Naive thymus-derived CD4-positive, alpha-beta T cell (primary cell): ENCODE results near the gene SCN2B. TPM values are rescaled to one million over a fixed set of nuclear protein-coding genes. Genes with fewer than 3 reads are reported as not detected.

Experiments
- ATAC-seq: fragments of 150-1000 bp; cut with Tn5 transposase; 2 replicates; pipeline ENCODE4 v1.10.0; 2021; ENCODE audit warnings: mild to moderate bottlenecking, moderate library complexity
- CTCF ChIA-PET: fragments of 350-600 bp; sonication (Branson Sonifier 250); formaldehyde crosslinking; loops from one replicate; lab custom pipeline; 2021; ENCODE audit warnings: antibody characterized with exemption; lab: Charles Lee
- POLR2A ChIA-PET: fragments of 350-600 bp; sonication (Branson Sonifier 250); formaldehyde crosslinking; loops from one replicate; lab custom pipeline; 2021; ENCODE audit warnings: antibody characterized with exemption, inconsistent platforms; lab: Charles Lee
- DNase-seq, 9 donors: peaks; one replicate each; pipeline versions ENCODE4 v3.0.0 to v3.0.0-alpha.2; 2020 to 2022; ENCODE audit warnings: mixed read lengths in 1 of 9
- H3K27ac ChIP-seq: one replicate; pipeline ENCODE4 v1.7.0; 2013; ENCODE audit warnings: mild to moderate bottlenecking, low read depth, low read length, moderate library complexity
- H3K27me3 ChIP-seq, 2 donors: one replicate each; pipeline ENCODE4 v1.7.0; 2013; ENCODE audit warnings: low read length in 2 of 2, mild to moderate bottlenecking in 2 of 2, moderate library complexity in 2 of 2; ENCODE audit not compliant: control insufficient read depth in 2 of 2, insufficient read depth in 2 of 2
- H3K36me3 ChIP-seq, 3 experiments: 1 replicate in 2 of 3; 2 replicates in 1 of 3; pipeline ENCODE4 v1.7.0; 2013; ENCODE audit warnings: low read length in 3 of 3, mild to moderate bottlenecking in 3 of 3, moderate library complexity in 1 of 3; ENCODE audit not compliant: insufficient read depth in 3 of 3, control insufficient read depth in 2 of 3
- H3K4me1 ChIP-seq, 2 donors: one replicate each; pipeline ENCODE4 v1.7.0; 2013; ENCODE audit warnings: low read length in 2 of 2, mild to moderate bottlenecking in 2 of 2, moderate library complexity in 1 of 2; ENCODE audit not compliant: control insufficient read depth in 2 of 2, insufficient read depth in 2 of 2
- H3K4me3 ChIP-seq: 2 replicates; pipeline ENCODE4 v1.7.0; 2013; ENCODE audit warnings: mild to moderate bottlenecking, low read length
- H3K9me3 ChIP-seq, 3 experiments: 1 replicate in 2 of 3; 2 replicates in 1 of 3; pipeline ENCODE4 v1.7.0; 2013; ENCODE audit warnings: low read length in 3 of 3; ENCODE audit not compliant: control insufficient read depth in 2 of 3
- H3K27ac Mint-ChIP-seq, 9 donors: one replicate each; pipeline ENCODE4 v1.8.0; 2020 to 2022; ENCODE audit warnings: mixed read lengths in 9 of 9, mild to moderate bottlenecking in 8 of 9, moderate library complexity in 5 of 9, inconsistent platforms in 2 of 9
- H3K27me3 Mint-ChIP-seq, 5 donors: one replicate each; pipeline ENCODE4 v1.8.0; 2021 to 2022; ENCODE audit warnings: mixed read lengths in 5 of 5, mild to moderate bottlenecking in 1 of 5
- H3K36me3 Mint-ChIP-seq, 5 donors: one replicate each; pipeline ENCODE4 v1.8.0; 2020 to 2022; ENCODE audit warnings: mixed read lengths in 5 of 5, mild to moderate bottlenecking in 3 of 5, inconsistent platforms in 1 of 5
- H3K4me1 Mint-ChIP-seq, 7 donors: one replicate each; pipeline ENCODE4 v1.8.0; 2020 to 2022; ENCODE audit warnings: mixed read lengths in 7 of 7, mild to moderate bottlenecking in 3 of 7, inconsistent platforms in 1 of 7
- H3K4me3 Mint-ChIP-seq, 10 donors: one replicate each; pipeline ENCODE4 v1.8.0; 2020 to 2022; ENCODE audit warnings: mild to moderate bottlenecking in 10 of 10, mixed read lengths in 10 of 10, moderate library complexity in 6 of 10, inconsistent platforms in 2 of 10
- H3K9me3 Mint-ChIP-seq, 11 donors: one replicate each; pipeline ENCODE4 v1.8.0; 2020 to 2022; ENCODE audit warnings: mixed read lengths in 11 of 11, mild to moderate bottlenecking in 4 of 11, inconsistent platforms in 1 of 11, moderate library complexity in 1 of 11
- intact Hi-C, 2 donors: fragments of 100-400 bp; cut with micrococcal nuclease; formaldehyde crosslinking; loops; one replicate each; pipeline ENCODE4 v1.15.1; 2023
- polyA plus RNA-seq, 2 donors: library from polyadenylated mRNA; unstranded; fragments of 300-500 nt; fragmentation: Illumina TruSeq; gene quantifications; one replicate each; pipeline ENCODE4 v1.2.3, GENCODE V29; 2021
- total RNA-seq, 6 experiments: library from RNA in 5 of 6; stranded (reverse) in 5 of 6; gene quantifications; 1 replicate in 5 of 6; 2 replicates in 1 of 6; pipeline ENCODE4 v1.2.3 and lab custom pipeline; 2021 to 2026

The SCN2B gene, protein sequence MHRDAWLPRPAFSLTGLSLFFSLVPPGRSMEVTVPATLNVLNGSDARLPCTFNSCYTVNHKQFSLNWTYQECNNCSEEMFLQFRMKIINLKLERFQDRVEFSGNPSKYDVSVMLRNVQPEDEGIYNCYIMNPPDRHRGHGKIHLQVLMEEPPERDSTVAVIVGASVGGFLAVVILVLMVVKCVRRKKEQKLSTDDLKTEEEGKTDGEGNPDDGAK
- not detected for total RNA-seq
- not detected for polyA plus RNA-seq
- total RNA-seq (lab: John Stamatoyannopoulos, UW) = not detected

DNA sequence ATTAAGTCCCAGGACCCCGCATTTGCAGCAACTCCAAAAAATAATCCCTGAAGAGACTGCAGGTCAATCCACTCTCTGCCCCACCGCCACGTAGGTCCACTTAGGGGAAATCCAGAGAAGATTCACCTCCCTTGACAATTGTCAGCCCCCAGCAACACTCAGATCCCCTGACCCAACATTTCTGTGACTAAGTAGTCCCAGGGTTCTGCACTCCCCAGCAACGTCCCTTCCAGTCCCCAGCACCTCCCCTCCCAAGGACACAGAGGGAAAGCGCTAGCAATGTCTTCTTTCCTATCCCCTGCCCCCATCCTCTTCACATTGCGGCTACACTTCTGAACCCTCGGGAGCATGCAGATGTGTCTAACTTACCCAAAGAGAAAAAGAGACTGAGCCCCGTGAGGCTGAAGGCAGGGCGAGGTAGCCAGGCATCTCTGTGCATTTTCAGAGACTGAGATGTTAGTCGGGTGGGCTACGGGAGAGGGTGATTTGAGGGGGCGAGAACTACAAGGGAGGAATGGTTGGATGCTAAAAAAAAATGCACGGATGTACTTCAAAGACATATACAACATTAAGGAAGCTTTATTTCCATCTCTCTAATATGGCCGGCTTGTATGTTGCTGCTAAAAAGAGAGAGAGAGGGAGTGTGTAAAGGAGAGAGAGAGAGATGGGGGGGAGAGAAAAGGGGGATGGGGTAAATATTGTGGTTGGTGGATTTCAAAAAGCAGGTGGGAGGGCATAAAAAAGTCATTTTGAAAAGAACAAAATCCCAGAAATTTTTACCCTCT is at the start of gene SCN2B:
SCN2B (minus strand) TSS at position 647 of the 785 bp plus-strand sequence; CDS start at position 439, 208 bp downstream.
- no peak within 1 kb of the TSS for H3K4me3 Mint-ChIP-seq

GRCh38 chr11:118224511-118225188 is 48.2 kb upstream of the SCN2B start, which contains the start of gene JAML:
Gene JAML, minus strand, starts transcription at chr11:118225011. Its CDS starts 10,145 bp downstream, at chr11:118214866.
- POLR2A ChIA-PET = interaction anchor here (0.5 to 4.6 kb wide), 28 partner anchors 8 to 867 kb away, joined by 3 to 75 read pairs (median 5); partner anchors contain the start of genes CD3D, CD3E, MPZL2 and MPZL3
- DNase-seq (peak; percentile 23 to 89 (median 82)), ATAC-seq (peak; percentile 89)
- Mint-ChIP-seq H3K4me3 (peak within 1 kb of the TSS in 9 of 10 donors; percentile 82 to 99 (median 90)), H3K36me3 (peaks cover 0 to 39% (median 6%) of the 10 kb centered on the region in 5 donors), H3K27ac (peak within 1 kb of the TSS in 4 of 9 donors; percentile 91 to 94 (median 92)), H3K9me3 (no peaks in the 10 kb centered on the region), H3K27me3 (no peaks in the 10 kb centered on the region), H3K4me1 (peaks cover 45 to 88% (median 80%) of the 10 kb centered on the region in 7 donors)
- Histone ChIP-seq H3K4me1 (peaks cover 79 to 84% of the 10 kb centered on the region in 2 donors), H3K9me3 (no peaks in the 10 kb centered on the region), H3K4me3 (peak within 1 kb of the TSS; percentile 67), H3K27me3 (no peaks in the 10 kb centered on the region), H3K36me3 (no peaks in the 10 kb centered on the region), H3K27ac (peak within 1 kb of the TSS; percentile 78)
- intact Hi-C loops = loop anchor here (1.0 to 5.0 kb wide), 14 partner anchors 7 to 703 kb away; partner anchors contain the start of genes BCL9L (in 1 of the 2), CD3G (in 1 of the 2), MPZL3 (in 1 of the 2) and UBE4A (in 1 of the 2)
- CTCF ChIA-PET = interaction anchor here (0.6 to 4.0 kb wide), 17 partner anchors 8 to 871 kb away, joined by 3 to 25 read pairs (median 4); partner anchors contain the start of genes CD3D, MPZL2 and MPZL3

More for the DNA sequence above, at the start of gene SCN2B:
- CTCF ChIA-PET = interaction anchor here (1.1 kb wide), 1 partner anchor 32 kb away, joined by 3 read pairs; no protein-coding TSS in a partner anchor
- peaks cover 0 to 4% of the 10 kb centered on the region in 2 donors for H3K4me1 ChIP-seq
- H3K27ac Mint-ChIP-seq = no peak within 1 kb of the TSS
- no peak within 1 kb of the TSS for H3K4me3 ChIP-seq
- no peaks in the 10 kb centered on the region for H3K9me3 Mint-ChIP-seq
- ATAC-seq = no peak
- intact Hi-C loops = no loop called here
- no peaks in the 10 kb centered on the region for H3K36me3 ChIP-seq
- peaks cover 0 to 11% (median 5%) of the 10 kb centered on the region in 7 donors for H3K4me1 Mint-ChIP-seq
- no peak within 1 kb of the TSS for H3K27ac ChIP-seq
- DNase-seq = no peak
- no peaks in the 10 kb centered on the region for H3K9me3 ChIP-seq
- H3K27me3 ChIP-seq = no peaks in the 10 kb centered on the region
- peaks cover 4 to 32% (median 6%) of the 10 kb centered on the region in 5 donors for H3K27me3 Mint-ChIP-seq
- POLR2A ChIA-PET = interaction anchor here (0.6 kb wide), 1 partner anchor 219 kb away, joined by 3 read pairs; no protein-coding TSS in a partner anchor
- peaks cover 0 to 3% (median 0%) of the 10 kb centered on the region in 5 donors for H3K36me3 Mint-ChIP-seq

DNA sequence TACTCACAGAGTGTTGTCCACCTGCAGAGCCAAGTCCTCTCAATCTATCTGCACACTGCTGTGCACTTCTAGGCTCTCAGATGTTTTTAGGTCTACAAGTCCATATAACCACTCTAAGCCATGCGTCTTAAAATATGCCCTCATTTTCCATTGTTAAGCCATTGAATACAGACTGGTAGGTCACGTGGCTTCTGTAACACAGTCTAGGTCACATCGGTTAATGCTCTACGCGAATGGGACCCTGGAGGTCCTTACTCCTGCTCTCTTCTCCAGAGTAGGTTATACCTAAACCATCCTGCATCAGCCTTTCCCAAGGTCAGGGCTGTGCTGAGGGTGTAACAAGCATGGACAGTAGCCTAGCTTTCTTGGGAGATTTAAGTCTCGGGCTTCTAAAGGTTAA is 47.6 kb upstream of the SCN2B start:
- ATAC-seq (peak; percentile 18), DNase-seq (peak in 4 of 9 donors; percentile 20 to 49 (median 33))
- Mint-ChIP-seq H3K4me1 (peaks cover 51 to 95% (median 83%) of the 10 kb centered on the region in 7 donors), H3K4me3 (peak overlapping the region in 9 of 10 donors; percentile 82 to 99 (median 90)), H3K36me3 (peaks cover 0 to 40% (median 8%) of the 10 kb centered on the region in 5 donors), H3K27me3 (no peaks in the 10 kb centered on the region), H3K27ac (peak overlapping the region in 4 of 9 donors; percentile 91 to 94 (median 92)), H3K9me3 (no peaks in the 10 kb centered on the region)
- Histone ChIP-seq H3K4me1 (peaks cover 78 to 79% of the 10 kb centered on the region in 2 donors), H3K27ac (peak overlapping the region; percentile 78), H3K9me3 (no peaks in the 10 kb centered on the region), H3K27me3 (no peaks in the 10 kb centered on the region), H3K36me3 (no peaks in the 10 kb centered on the region), H3K4me3 (peak overlapping the region; percentile 67)
- intact Hi-C loops = loop anchor here (1.0 to 5.0 kb wide), 9 partner anchors 9 to 703 kb away; partner anchors contain the start of genes BCL9L (in 1 of the 2), CD3G (in 1 of the 2), MPZL3 (in 1 of the 2) and UBE4A (in 1 of the 2)
- POLR2A ChIA-PET = interaction anchor here (0.5 to 4.6 kb wide), 23 partner anchors 9 to 285 kb away, joined by 3 to 75 read pairs (median 6); partner anchors contain the start of genes CD3D, CD3E, MPZL2 and MPZL3
- CTCF ChIA-PET = interaction anchor here (0.6 to 4.0 kb wide), 14 partner anchors 8 to 127 kb away, joined by 3 to 25 read pairs (median 4); partner anchors contain the start of genes CD3D, MPZL2 and MPZL3

- ChIA-PET CTCF (interaction anchor here (1.3 to 4.0 kb wide), 6 partner anchors 10 to 72 kb away, joined by 4 to 25 read pairs (median 6); partner anchors contain the start of genes MPZL2 and MPZL3), POLR2A (interaction anchor here (1.7 to 4.6 kb wide), 6 partner anchors 9 to 41 kb away, joined by 5 to 75 read pairs (median 32); partner anchors contain the start of genes MPZL2 and MPZL3)
- Histone ChIP-seq H3K27me3 (no peaks in the 10 kb centered on the region), H3K9me3 (no peaks in the 10 kb centered on the region), H3K4me3 (peak overlapping the region; percentile 67), H3K36me3 (no peaks in the 10 kb centered on the region), H3K4me1 (peaks cover 76 to 78% of the 10 kb centered on the region in 2 donors), H3K27ac (peak overlapping the region; percentile 78)
- DNase-seq = peak in 2 of 9 donors; percentile 24 to 36
- peaks cover 55 to 97% (median 85%) of the 10 kb centered on the region in 7 donors for H3K4me1 Mint-ChIP-seq
- no peaks in the 10 kb centered on the region for H3K27me3 Mint-ChIP-seq
- intact Hi-C loops = loop anchor here in 1 of 2 donors (5.0 kb wide), 1 partner anchor 704 kb away; the partner anchor contains the start of gene BCL9L
- H3K4me3 Mint-ChIP-seq = peak overlapping the region in 9 of 10 donors; percentile 82 to 99 (median 90)
- H3K9me3 Mint-ChIP-seq = no peaks in the 10 kb centered on the region
- ATAC-seq = no peak
- peak overlapping the region in 4 of 9 donors; percentile 91 to 94 (median 92) for H3K27ac Mint-ChIP-seq
- H3K36me3 Mint-ChIP-seq = peaks cover 0 to 42% (median 8%) of the 10 kb centered on the region in 5 donors
Measured at GRCh38 chr11:118223570-118223969, 47.1 kb upstream of the SCN2B start.

- H3K27me3 ChIP-seq = no peaks in the 10 kb centered on the region
- H3K27me3 Mint-ChIP-seq = no peaks in the 10 kb centered on the region
- peaks cover 0 to 39% (median 8%) of the 10 kb centered on the region in 5 donors for H3K36me3 Mint-ChIP-seq
- no peaks in the 10 kb centered on the region for H3K36me3 ChIP-seq
- ChIA-PET POLR2A (interaction anchor here (0.6 to 1.5 kb wide), 9 partner anchors 9 to 113 kb away, joined by 3 to 6 read pairs (median 3); partner anchors contain the start of gene MPZL3), CTCF (interaction anchor here (0.6 to 1.5 kb wide), 5 partner anchors 20 to 73 kb away, joined by 3 to 8 read pairs (median 4); no protein-coding TSS in a partner anchor)
- peaks cover 74 to 78% of the 10 kb centered on the region in 2 donors for H3K4me1 ChIP-seq
- H3K4me3 ChIP-seq = no peak overlapping the region
- no peak for ATAC-seq
- intact Hi-C loops = loop anchor here in 1 of 2 donors (5.0 kb wide), 1 partner anchor 705 kb away; the partner anchor contains the start of gene BCL9L
- peak overlapping the region in 9 of 10 donors; percentile 75 to 93 (median 83) for H3K4me3 Mint-ChIP-seq
- peaks cover 59 to 97% (median 85%) of the 10 kb centered on the region in 7 donors for H3K4me1 Mint-ChIP-seq
- H3K9me3 Mint-ChIP-seq = no peaks in the 10 kb centered on the region
- H3K27ac ChIP-seq = peak overlapping the region; percentile 78
- H3K27ac Mint-ChIP-seq = peak overlapping the region in 6 of 9 donors; percentile 82 to 95 (median 92)
- H3K9me3 ChIP-seq = no peaks in the 10 kb centered on the region
- DNase-seq = no peak
Measured at GRCh38 chr11:118222437-118222836, 46.0 kb upstream of the SCN2B start.
